HG02938 (cell line): Measurements from ENCODE around the gene CLDN5.

Experiments used
- ATAC-seq: cut with Tn5 transposase; IDR thresholded peaks from one replicate; pipeline ENCODE4 v1.9.1; 2021; ENCODE audit warnings: mild to moderate bottlenecking, moderate library complexity; ENCODE audit not compliant: unreplicated experiment

CLDN5 gene

GRCh38 chr22:19524170-19525115 lies at the start of gene CLDN5:
Gene CLDN5, minus strand, starts transcription at chr22:19524410. Its CDS starts 155 bp downstream, at chr22:19524255.
- ATAC-seq: no peak

- no peak for ATAC-seq
These were observed 47.8 kb upstream of the CLDN5 start for GRCh38 chr22:19571995-19572394.

- no peak for ATAC-seq
These were observed 47.1 kb upstream of the CLDN5 start for GRCh38 chr22:19571207-19571795.

GRCh38 chr22:19569976-19570375 lies 45.8 kb upstream of the CLDN5 start:
- no peak for ATAC-seq

GRCh38 chr22:19569276-19569640 lies 45.0 kb upstream of the CLDN5 start:
- no peak for ATAC-seq

- ATAC-seq: no peak
These were observed 44.4 kb upstream of the CLDN5 start for GRCh38 chr22:19568337-19569275.

- ATAC-seq: no peak
These were observed 43.2 kb upstream of the CLDN5 start for GRCh38 chr22:19567157-19568009.

- no peak for ATAC-seq
These were observed 42.3 kb upstream of the CLDN5 start for GRCh38 chr22:19566279-19567156.

GRCh38 chr22:19565382-19566278 lies 41.4 kb upstream of the CLDN5 start:
- no peak for ATAC-seq

GRCh38 chr22:19559956-19560355 lies 35.7 kb upstream of the CLDN5 start:
- no peak for ATAC-seq

GRCh38 chr22:19559324-19559811 lies 35.2 kb upstream of the CLDN5 start:
- no peak for ATAC-seq

- ATAC-seq: no peak
These were observed 32.8 kb upstream of the CLDN5 start for GRCh38 chr22:19556963-19557545.

GRCh38 chr22:19555651-19556050 lies 31.4 kb upstream of the CLDN5 start:
- ATAC-seq: no peak

GRCh38 chr22:19554834-19555404 lies 30.7 kb upstream of the CLDN5 start:
- no peak for ATAC-seq

GRCh38 chr22:19553201-19553600 lies 29.0 kb upstream of the CLDN5 start:
- ATAC-seq: no peak

- no peak for ATAC-seq
These were observed 26.2 kb upstream of the CLDN5 start for GRCh38 chr22:19550382-19550781.

- no peak for ATAC-seq
These were observed 25.2 kb upstream of the CLDN5 start for GRCh38 chr22:19549428-19549827.
